Heart right ventricle (tissue), 16 donors: ENCODE data around the gene CCDC197. TPM values are rescaled to one million over a fixed set of nuclear protein-coding genes. Genes with fewer than 3 reads are reported as not detected.

Experiments
- ATAC-seq, 8 donors: fragments of 200-7000 bp; cut with Tn5 transposase; one replicate each; pipeline ENCODE4 v1.9.1; 2020; ENCODE audit warnings: mild to moderate bottlenecking in 8 of 8, moderate library complexity in 8 of 8, moderate number of reproducible peaks in 1 of 8
- DNase-seq, 2 donors: peaks; one replicate each; pipeline ENCODE4 v3.0.0-alpha.2; 2020
- H3K27ac ChIP-seq, 10 donors: fragments of 200-600 bp; sonication (generic) in 2 of 10; one replicate each; pipeline versions ENCODE4 v1.5.0 to v1.8.0; 2020 to 2022; ENCODE audit warnings: mild to moderate bottlenecking in 3 of 10
- H3K27me3 ChIP-seq, 7 donors: fragments of 200-600 bp; one replicate each; pipeline ENCODE4 v1.8.0; 2021 to 2022; ENCODE audit warnings: mild to moderate bottlenecking in 2 of 7
- H3K36me3 ChIP-seq, 9 donors: fragments of 200-600 bp; sonication (generic) in 1 of 9; one replicate each; pipeline versions ENCODE4 v1.5.0 to v1.8.0; 2020 to 2022; ENCODE audit warnings: mild to moderate bottlenecking in 2 of 9
- H3K4me1 ChIP-seq, 9 donors: fragments of 200-600 bp; sonication (generic) in 1 of 9; one replicate each; pipeline versions ENCODE4 v1.5.0 to v1.8.0; 2020 to 2022; ENCODE audit warnings: mild to moderate bottlenecking in 4 of 9
- H3K4me3 ChIP-seq, 10 donors: fragments of 200-600 bp; sonication (generic) in 2 of 10; one replicate each; pipeline versions ENCODE4 v1.5.0 to v1.8.0; 2020 to 2022; ENCODE audit warnings: mild to moderate bottlenecking in 7 of 10, moderate library complexity in 2 of 10
- H3K9me3 ChIP-seq, 11 donors: fragments of 200-600 bp in 10 of 11; sonication (generic) in 2 of 11; one replicate each; pipeline versions ENCODE4 v1.5.0 to v1.8.0; 2013 to 2022; ENCODE audit warnings: mild to moderate bottlenecking in 2 of 11, control low read depth in 1 of 11, moderate library complexity in 1 of 11
- WGBS, 2 donors: extraction: QIAGEN DNeasy Blood & Tissue Kit; methylation state at CpG; one replicate each; pipeline ENCODE4 v1.1.7; 2013; ENCODE audit warnings: inconsistent platforms in 1 of 2; 5-methylcytosine and 5-hydroxymethylcytosine counted together
- intact Hi-C, 10 donors: fragments of 100-400 bp; cut with DNase I; formaldehyde crosslinking; loops; one replicate each; pipeline versions ENCODE4 v1.11.1 to v1.14.2; 2022
- polyA plus RNA-seq, 2 donors: library from polyadenylated mRNA; stranded (reverse); fragments of 200-250 nt; gene quantifications; one replicate each; pipeline ENCODE4 v1.2.3, GENCODE V29; 2013
- total RNA-seq, 10 donors: library from RNA; stranded (reverse); fragmentation: NEBNext Ultra II Directional in 3 of 10; extraction: Animal tissue kit (Norgen Biotek cat#: 25700) in 3 of 10; gene quantifications; one replicate each; pipeline versions ENCODE4 v1.2.1 to v1.2.4, GENCODE V29; 2021 to 2023
- TF ChIP-seq, protein P1 (sequence below), 9 donors: fragments of 200-600 bp; sonication (generic) in 2 of 9; IDR thresholded peaks; one replicate each; pipeline versions ENCODE4 v1.5.0 to v1.8.0; 2021 to 2022; ENCODE audit warnings: antibody characterized with exemption in 9 of 9, mild to moderate bottlenecking in 5 of 9, moderate library complexity in 1 of 9
- donor health status: Arrhythmogenic right ventricular cardiomyopathy.
- donor health status: ischemic (EF 13 %, LVEDD 7.1; RV severe dilation, severe dysfunction).
- donor health status: healthy with polysubstance abuse.
- donor health status: DM: no; HTN: yes; CAD: no.
- donor health status: DM: no; HTN: no; CAD: no.
- donor health status: ischemic (EF 25% LVEDD 6.9; RV normal size, moderate dysfunction).
- donor health status: ischemic (EF 25% LVEDD 5.7; RV mildly dilated, moderate dysfunction).
- donor health status: healthy.
- donor health status: DM: yes; HTN: yes; CAD: no.
- donor health status: Ischemic cardiomyopathy.
- donor health status: ischemic (EF 35%, LVEDD 5.7; RV mildly dilated, moderate dysfunction).
- donor health status: nonischemic (EF 11% LVEDD 7.7; RV severe dilation, severe dysfunction).
- donor health status: DM: yes; HTN: yes; CAD: no.
- donor health status: PGD.
- donor health status: ischemic (EF 29% LVEDD 5.4; RV normal size, mild dysfunction).
- donor health status: nonischemic (EF 23%, LVEDD 6.1; RV moderate dilation, normal function).

Gene CCDC197
- total and polyA plus RNA-seq, 12 donors, result 0.40 to 1.6 (median 0.86) TPM; not detected in 2

DNA sequence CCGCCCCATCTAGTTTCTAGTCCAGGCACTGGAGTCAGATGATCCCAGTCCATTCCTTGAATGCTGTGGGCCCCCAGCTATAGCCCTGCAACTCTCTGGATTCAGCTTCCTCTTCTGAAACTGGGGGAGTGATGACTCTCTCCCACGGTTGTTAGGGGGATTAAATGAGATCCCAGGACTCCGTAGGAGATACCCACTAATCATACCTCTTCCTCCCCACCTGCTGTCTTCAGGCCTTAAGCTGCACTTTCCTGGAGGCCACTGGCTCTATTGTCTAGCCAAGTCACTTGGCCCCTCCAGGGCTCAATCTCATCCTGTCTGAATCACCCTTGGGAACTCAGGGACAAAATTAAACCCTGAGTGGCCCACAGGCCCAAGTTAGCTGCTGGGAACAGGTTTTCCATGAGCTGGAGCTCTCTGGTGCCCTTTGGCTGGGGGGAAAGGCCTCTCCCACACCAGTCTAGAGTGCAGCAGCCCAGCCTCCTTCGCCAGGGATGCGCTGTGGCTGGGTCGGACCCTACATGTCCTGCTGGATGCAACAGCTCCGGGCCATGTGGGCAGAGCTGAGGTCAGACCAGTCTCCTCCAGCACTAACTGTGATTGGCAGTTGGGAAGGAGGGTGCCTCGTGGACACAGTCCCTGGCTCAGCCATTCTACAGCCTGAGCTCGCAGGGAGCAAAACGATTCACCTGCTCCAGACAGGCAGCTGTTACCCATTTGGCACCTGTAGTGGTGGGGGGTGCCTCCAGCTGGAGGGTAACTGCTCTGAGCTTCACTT, 14.7 kb upstream of the CCDC197 start:
- no peaks in the 10 kb centered on the region for H3K27me3 ChIP-seq
- peaks cover 0 to 89% (median 47%) of the 10 kb centered on the region in 9 donors for H3K4me1 ChIP-seq
- ATAC-seq, result peak in 5 of 8 donors; percentile 4 to 33 (median 19)
- H3K27ac ChIP-seq, result peak overlapping the region; percentile 13 to 92 (median 86)
- H3K36me3 ChIP-seq, result no peaks in the 10 kb centered on the region
- DNase-seq, result no peak
- intact Hi-C loops, result no loop called here
- 63 to 76% methylated on average over 10 of the region's 10 CpGs for WGBS, 2 donors
- H3K4me3 ChIP-seq, result no peak overlapping the region
- TF ChIP-seq, protein P1, sequence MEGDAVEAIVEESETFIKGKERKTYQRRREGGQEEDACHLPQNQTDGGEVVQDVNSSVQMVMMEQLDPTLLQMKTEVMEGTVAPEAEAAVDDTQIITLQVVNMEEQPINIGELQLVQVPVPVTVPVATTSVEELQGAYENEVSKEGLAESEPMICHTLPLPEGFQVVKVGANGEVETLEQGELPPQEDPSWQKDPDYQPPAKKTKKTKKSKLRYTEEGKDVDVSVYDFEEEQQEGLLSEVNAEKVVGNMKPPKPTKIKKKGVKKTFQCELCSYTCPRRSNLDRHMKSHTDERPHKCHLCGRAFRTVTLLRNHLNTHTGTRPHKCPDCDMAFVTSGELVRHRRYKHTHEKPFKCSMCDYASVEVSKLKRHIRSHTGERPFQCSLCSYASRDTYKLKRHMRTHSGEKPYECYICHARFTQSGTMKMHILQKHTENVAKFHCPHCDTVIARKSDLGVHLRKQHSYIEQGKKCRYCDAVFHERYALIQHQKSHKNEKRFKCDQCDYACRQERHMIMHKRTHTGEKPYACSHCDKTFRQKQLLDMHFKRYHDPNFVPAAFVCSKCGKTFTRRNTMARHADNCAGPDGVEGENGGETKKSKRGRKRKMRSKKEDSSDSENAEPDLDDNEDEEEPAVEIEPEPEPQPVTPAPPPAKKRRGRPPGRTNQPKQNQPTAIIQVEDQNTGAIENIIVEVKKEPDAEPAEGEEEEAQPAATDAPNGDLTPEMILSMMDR (IDR thresholded peaks at IDR 0.05), result no peak
- H3K9me3 ChIP-seq, result no peaks in the 10 kb centered on the region

GRCh38 chr14:93984070-93984469, 13.0 kb upstream of the CCDC197 start:
- no peaks in the 10 kb centered on the region for H3K36me3 ChIP-seq
- DNase-seq (no peak), ATAC-seq (no peak)
- TF ChIP-seq, protein P1 (IDR thresholded peaks at IDR 0.05), result no peak
- H3K4me3 ChIP-seq, result no peak overlapping the region
- H3K27me3 ChIP-seq, result no peaks in the 10 kb centered on the region
- WGBS, 2 donors, result 68 to 74% methylated on average over 3 of the region's 3 CpGs
- peaks cover 0 to 82% (median 46%) of the 10 kb centered on the region in 9 donors for H3K4me1 ChIP-seq
- no peaks in the 10 kb centered on the region for H3K9me3 ChIP-seq
- peak overlapping the region; percentile 30 to 92 (median 82) for H3K27ac ChIP-seq
- intact Hi-C loops, result no loop called here

DNA sequence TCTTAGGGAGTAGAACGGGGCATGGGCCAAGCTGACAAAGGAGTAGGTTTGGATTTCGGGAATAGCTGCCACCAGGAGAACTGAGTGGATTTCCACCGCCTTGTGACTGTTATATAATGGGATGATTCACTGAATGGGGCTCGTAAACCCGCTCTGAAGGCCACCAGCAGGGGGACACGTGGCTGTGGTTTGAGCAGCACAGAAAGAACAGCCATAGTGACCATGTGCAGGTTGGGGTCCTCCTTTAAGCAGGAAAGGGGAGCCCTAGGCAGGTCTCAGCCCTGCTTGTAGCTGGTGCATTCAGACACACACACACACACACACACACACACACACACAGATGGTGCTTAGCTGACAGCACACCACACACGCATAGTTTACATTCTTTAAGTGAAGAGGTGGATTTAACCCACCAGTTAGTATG, 12.1 kb upstream of the CCDC197 start:
- peak in 1 of 2 donors; percentile 50 for DNase-seq
- H3K36me3 ChIP-seq, result no peaks in the 10 kb centered on the region
- H3K27ac ChIP-seq, result peak overlapping the region in 8 of 10 donors; percentile 31 to 92 (median 86)
- intact Hi-C loops, result no loop called here
- no peaks in the 10 kb centered on the region for H3K9me3 ChIP-seq
- H3K27me3 ChIP-seq, result no peaks in the 10 kb centered on the region
- H3K4me3 ChIP-seq, result no peak overlapping the region
- WGBS, 2 donors, result 15 to 36% methylated on average over 7 of the region's 7 CpGs
- H3K4me1 ChIP-seq, result peaks cover 0 to 78% (median 46%) of the 10 kb centered on the region in 9 donors
- TF ChIP-seq, protein P1 (IDR thresholded peaks at IDR 0.05), result peak in 6 of 9 donors; percentile 11 to 52 (median 38)
- peak in 5 of 8 donors; percentile 7 to 38 (median 20) for ATAC-seq

- TF ChIP-seq, protein P1 (IDR thresholded peaks at IDR 0.05), result no peak
- H3K36me3 ChIP-seq, result no peaks in the 10 kb centered on the region
- WGBS, 2 donors, result 40 to 58% methylated on average over 9 of the region's 9 CpGs
- DNase-seq, result peak; percentile 37 to 61
- H3K9me3 ChIP-seq, result no peaks in the 10 kb centered on the region
- peak overlapping the region; percentile 37 to 92 (median 84) for H3K27ac ChIP-seq
- H3K4me1 ChIP-seq, result peaks cover 0 to 58% (median 35%) of the 10 kb centered on the region in 9 donors
- no peak overlapping the region for H3K4me3 ChIP-seq
- intact Hi-C loops, result no loop called here
- peak; percentile 60 to 84 (median 72) for ATAC-seq
- no peaks in the 10 kb centered on the region for H3K27me3 ChIP-seq
Measured at GRCh38 chr14:93986955-93987354, 10.1 kb upstream of the CCDC197 start.
